Measurements from ENCODE around the gene NLGN2.

DNA sequence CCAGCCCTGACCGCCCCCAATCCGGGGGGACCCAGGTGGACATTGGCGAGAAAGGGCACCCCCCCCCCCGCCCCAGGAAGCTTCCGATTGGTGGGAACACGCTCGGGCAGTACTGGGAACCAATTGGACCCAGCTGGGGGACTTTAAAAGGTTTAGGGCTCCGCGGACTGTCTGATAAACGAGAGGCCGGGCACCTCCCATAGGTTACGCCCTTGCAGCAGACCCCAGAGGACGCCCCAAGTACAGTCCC, 4.0 kb upstream of the NLGN2 start:
- TF ChIP-seq POLR2A (IDR thresholded peaks at IDR 0.05; ENCODE audit: low read length) = no peak
- TF ChIP-seq GATA1 (IDR thresholded peaks at IDR 0.05; ENCODE audit: low read depth, low read length) = no peak

Data from erythroblast (primary cell).